Heart left ventricle (tissue), 16 donors: Measurements from ENCODE around the gene SALL3. TPM values are rescaled to one million over a fixed set of nuclear protein-coding genes. Genes with fewer than 3 reads are reported as not detected.

Experiments used
- ATAC-seq, 4 donors: fragments of 200-7000 bp; cut with Tn5 transposase; one replicate each; pipeline ENCODE4 v1.9.1; 2020 to 2022; ENCODE audit warnings: moderate library complexity in 4 of 4, mild to moderate bottlenecking in 3 of 4, moderate number of reproducible peaks in 1 of 4
- DNase-seq, 5 donors: peaks; one replicate each; pipeline ENCODE4 v3.0.0-alpha.2; 2020
- H3K27ac ChIP-seq, 12 donors: fragments of 200-600 bp; sonication (generic) in 4 of 12; one replicate each; pipeline versions ENCODE4 v1.5.0 to v1.8.0; 2016 to 2022; ENCODE audit warnings: mild to moderate bottlenecking in 2 of 12
- H3K27me3 ChIP-seq, 9 donors: fragments of 200-600 bp; sonication (generic) in 2 of 9; one replicate each; pipeline versions ENCODE4 v1.5.1 to v1.8.0; 2016 to 2022; ENCODE audit warnings: mild to moderate bottlenecking in 3 of 9
- H3K36me3 ChIP-seq, 9 donors: fragments of 200-600 bp; sonication (generic) in 2 of 9; one replicate each; pipeline versions ENCODE4 v1.5.0 to v1.8.0; 2018 to 2022; ENCODE audit warnings: mild to moderate bottlenecking in 2 of 9
- H3K4me1 ChIP-seq, 12 donors: fragments of 200-600 bp; sonication (generic) in 4 of 12; one replicate each; pipeline versions ENCODE4 v1.5.0 to v1.8.0; 2016 to 2022; ENCODE audit warnings: mild to moderate bottlenecking in 3 of 12
- H3K4me3 ChIP-seq, 12 donors: fragments of 200-600 bp; sonication (generic) in 4 of 12; one replicate each; pipeline versions ENCODE4 v1.5.0 to v1.8.0; 2017 to 2022; ENCODE audit warnings: mild to moderate bottlenecking in 9 of 12, moderate library complexity in 4 of 12
- H3K9me3 ChIP-seq, 12 donors: fragments of 200-600 bp; sonication (generic) in 4 of 12; one replicate each; pipeline versions ENCODE4 v1.5.0 to v1.8.0; 2016 to 2022; ENCODE audit warnings: mild to moderate bottlenecking in 1 of 12
- POLR2A ChIP-seq, 2 donors: fragments of 450-650 bp; IDR thresholded peaks; one replicate each; pipeline ENCODE4 v1.6.1; 2017; ENCODE audit warnings: antibody characterized with exemption in 2 of 2, mild to moderate bottlenecking in 2 of 2, moderate library complexity in 2 of 2
- WGBS, 4 donors: extraction: QIAGEN DNeasy Blood & Tissue Kit in 2 of 4; methylation state at CpG; one replicate each; pipeline versions ENCODE4 v1.1.5 to v1.1.7; 2013 to 2018; 5-methylcytosine and 5-hydroxymethylcytosine counted together
- intact Hi-C, 10 donors: fragments of 100-400 bp; cut with DNase I; formaldehyde crosslinking; loops; one replicate each; pipeline versions ENCODE4 v1.11.1 to v1.14.2; 2022
- polyA plus RNA-seq, 2 donors: library from polyadenylated mRNA; stranded (reverse); fragments of 200-250 nt; gene quantifications; one replicate each; pipeline ENCODE4 v1.2.3, GENCODE V29; 2013
- total RNA-seq, 9 donors: library from RNA; depleted of rRNA in 2 of 9; stranded (reverse); fragments of >200 nt in 2 of 9; fragmentation: NEBNext Ultra II Directional in 3 of 9; extraction: Animal tissue kit (Norgen Biotek cat#: 25700) in 3 of 9; gene quantifications; one replicate each; pipeline versions ENCODE4 v1.1.0 to v1.2.4, GENCODE V29; 2016 to 2023
- TF ChIP-seq, protein P1 (sequence below), 12 donors: fragments of 200-600 bp; sonication (generic) in 4 of 12; IDR thresholded peaks; one replicate each; pipeline versions ENCODE4 v1.5.0 to v1.8.0; 2018 to 2022; ENCODE audit warnings: antibody characterized with exemption in 12 of 12, mild to moderate bottlenecking in 5 of 12
- donor health status: ischemic (EF 13 %, LVEDD 7.1; RV severe dilation, severe dysfunction).
- donor health status: healthy with polysubstance abuse.
- donor health status: DM: no; HTN: yes; CAD: no.
- donor health status: DM: no; HTN: no; CAD: no.
- donor health status: ischemic (EF 25% LVEDD 6.9; RV normal size, moderate dysfunction).
- donor health status: ischemic (EF 25% LVEDD 5.7; RV mildly dilated, moderate dysfunction).
- donor health status: healthy.
- donor health status: DM: yes; HTN: yes; CAD: no.
- donor health status: ischemic (EF 35%, LVEDD 5.7; RV mildly dilated, moderate dysfunction).
- donor health status: nonischemic (EF 11% LVEDD 7.7; RV severe dilation, severe dysfunction).
- donor health status: DM: yes; HTN: yes; CAD: no.
- donor health status: PGD.
- donor health status: ischemic (EF 29% LVEDD 5.4; RV normal size, mild dysfunction).
- donor health status: nonischemic (EF 23%, LVEDD 6.1; RV moderate dilation, normal function).

Gene SALL3
- total and polyA plus RNA-seq, 11 donors: 0.04 to 0.17 (median 0.06) TPM; not detected in 3

DNA sequence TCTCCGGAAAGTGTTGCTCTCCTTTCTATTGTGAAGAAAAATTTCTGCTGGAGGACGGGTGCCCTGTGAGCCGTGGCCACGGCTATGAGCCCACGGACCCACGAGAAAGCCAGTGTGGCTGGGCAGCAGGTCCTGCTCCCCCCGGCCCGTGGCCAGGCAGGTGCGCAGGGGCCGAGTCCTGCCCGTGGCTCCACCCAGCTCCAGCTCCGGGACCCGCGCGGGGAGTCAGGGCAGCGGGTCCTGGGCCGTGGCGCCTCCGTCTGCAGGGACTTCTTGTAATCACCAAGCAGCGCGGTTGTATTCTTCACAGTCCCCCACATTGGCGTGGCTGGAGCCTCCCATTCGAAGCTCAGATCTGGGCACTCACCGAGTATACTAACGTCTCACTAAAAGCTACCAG lies 43.0 kb downstream of the SALL3 start:
- no peak for TF ChIP-seq POLR2A (IDR thresholded peaks at IDR 0.05)
- TF ChIP-seq, protein P1, sequence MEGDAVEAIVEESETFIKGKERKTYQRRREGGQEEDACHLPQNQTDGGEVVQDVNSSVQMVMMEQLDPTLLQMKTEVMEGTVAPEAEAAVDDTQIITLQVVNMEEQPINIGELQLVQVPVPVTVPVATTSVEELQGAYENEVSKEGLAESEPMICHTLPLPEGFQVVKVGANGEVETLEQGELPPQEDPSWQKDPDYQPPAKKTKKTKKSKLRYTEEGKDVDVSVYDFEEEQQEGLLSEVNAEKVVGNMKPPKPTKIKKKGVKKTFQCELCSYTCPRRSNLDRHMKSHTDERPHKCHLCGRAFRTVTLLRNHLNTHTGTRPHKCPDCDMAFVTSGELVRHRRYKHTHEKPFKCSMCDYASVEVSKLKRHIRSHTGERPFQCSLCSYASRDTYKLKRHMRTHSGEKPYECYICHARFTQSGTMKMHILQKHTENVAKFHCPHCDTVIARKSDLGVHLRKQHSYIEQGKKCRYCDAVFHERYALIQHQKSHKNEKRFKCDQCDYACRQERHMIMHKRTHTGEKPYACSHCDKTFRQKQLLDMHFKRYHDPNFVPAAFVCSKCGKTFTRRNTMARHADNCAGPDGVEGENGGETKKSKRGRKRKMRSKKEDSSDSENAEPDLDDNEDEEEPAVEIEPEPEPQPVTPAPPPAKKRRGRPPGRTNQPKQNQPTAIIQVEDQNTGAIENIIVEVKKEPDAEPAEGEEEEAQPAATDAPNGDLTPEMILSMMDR (IDR thresholded peaks at IDR 0.05): no peak
- Histone ChIP-seq H3K27me3 (peaks cover 0 to 17% (median 0%) of the 10 kb centered on the region in 9 donors), H3K4me1 (no peaks in the 10 kb centered on the region), H3K36me3 (no peaks in the 10 kb centered on the region), H3K9me3 (peaks cover 0 to 18% (median 0%) of the 10 kb centered on the region in 12 donors), H3K4me3 (no peak overlapping the region), H3K27ac (no peak overlapping the region)
- DNase-seq: no peak
- WGBS, 4 donors: 93% methylated on average over 25 of the region's 25 CpGs
- ATAC-seq: no peak
- intact Hi-C loops: no loop called here

DNA sequence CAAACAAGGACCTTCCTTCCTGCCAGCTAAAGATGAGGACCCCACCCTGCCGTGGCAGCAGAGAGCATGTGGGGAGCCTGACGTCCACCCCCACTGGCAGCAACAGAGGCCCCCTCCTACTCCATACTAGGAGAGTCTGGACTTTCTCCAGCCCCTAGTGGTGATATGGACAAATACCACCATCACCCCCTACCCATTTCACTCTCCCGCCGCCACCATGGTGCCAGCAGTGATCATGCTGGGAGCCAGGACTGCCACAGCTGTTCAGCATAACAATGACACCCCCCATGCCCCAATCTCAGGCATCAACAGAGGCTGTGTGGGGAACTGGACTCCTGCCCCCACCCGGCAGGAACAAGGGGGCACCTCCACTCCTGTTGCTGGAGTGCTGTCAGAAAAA lies 46.9 kb downstream of the SALL3 start:
- no peak for ATAC-seq
- Histone ChIP-seq H3K4me1 (no peaks in the 10 kb centered on the region), H3K27ac (no peak overlapping the region), H3K27me3 (no peaks in the 10 kb centered on the region), H3K36me3 (no peaks in the 10 kb centered on the region), H3K9me3 (peaks cover 0 to 30% (median 0%) of the 10 kb centered on the region in 12 donors), H3K4me3 (no peak overlapping the region)
- intact Hi-C loops: no loop called here
- WGBS, 4 donors: 16 to 30% (median 24%) methylated on average over 5 of the region's 5 CpGs
- no peak for TF ChIP-seq POLR2A (IDR thresholded peaks at IDR 0.05)
- TF ChIP-seq, protein P1 (IDR thresholded peaks at IDR 0.05): no peak
- DNase-seq: no peak

DNA sequence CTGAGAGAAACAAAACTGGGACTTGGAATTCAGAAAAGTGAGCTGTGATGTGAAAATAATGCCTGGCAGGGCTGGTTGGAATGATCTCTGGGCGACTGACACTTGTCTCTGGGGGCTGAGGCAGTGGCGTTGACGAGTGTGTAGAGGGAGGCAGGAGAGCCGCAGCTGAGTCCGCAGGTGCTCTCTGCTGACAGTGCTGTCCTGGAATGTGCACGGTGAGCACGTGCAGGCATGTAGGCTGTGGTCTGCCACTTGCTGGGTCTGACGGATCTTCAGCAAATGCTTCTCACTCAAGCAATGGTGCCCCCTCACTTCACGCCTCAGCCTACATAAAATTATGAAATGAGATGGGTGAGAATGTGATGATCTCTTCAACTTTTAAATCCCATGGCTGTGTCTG lies 51.1 kb downstream of the SALL3 start:
- H3K36me3 ChIP-seq: no peaks in the 10 kb centered on the region
- DNase-seq: no peak
- no peak for TF ChIP-seq POLR2A (IDR thresholded peaks at IDR 0.05)
- TF ChIP-seq, protein P1 (IDR thresholded peaks at IDR 0.05): no peak
- WGBS, 4 donors: 61 to 72% (median 64%) methylated on average over 9 of the region's 9 CpGs
- no peak overlapping the region for H3K4me3 ChIP-seq
- ATAC-seq: no peak
- no peaks in the 10 kb centered on the region for H3K4me1 ChIP-seq
- H3K27ac ChIP-seq: no peak overlapping the region
- H3K27me3 ChIP-seq: no peaks in the 10 kb centered on the region
- intact Hi-C loops: no loop called here
- peaks cover 0 to 27% (median 0%) of the 10 kb centered on the region in 12 donors for H3K9me3 ChIP-seq

DNA sequence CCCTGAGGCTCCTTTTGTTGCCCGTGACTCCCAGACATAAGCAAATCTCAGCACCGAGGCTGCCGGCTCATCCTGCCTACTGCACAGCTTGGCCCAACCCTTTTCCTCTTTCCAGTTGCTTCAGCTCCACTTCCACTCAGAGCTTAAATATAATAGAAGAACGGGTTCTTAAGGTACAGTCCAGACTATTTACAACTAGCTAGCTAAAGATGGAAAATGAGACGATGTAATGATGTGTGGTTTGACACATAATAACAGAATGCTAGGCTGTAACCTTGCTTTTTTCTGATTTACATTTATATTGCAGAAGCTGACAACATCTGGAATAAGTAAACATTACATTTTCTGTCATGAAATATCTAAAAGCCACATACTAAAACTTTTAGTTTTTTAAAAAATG lies 62.7 kb downstream of the SALL3 start:
- H3K36me3 ChIP-seq: no peaks in the 10 kb centered on the region
- intact Hi-C loops: no loop called here
- H3K27ac ChIP-seq: no peak overlapping the region
- TF ChIP-seq POLR2A (IDR thresholded peaks at IDR 0.05): no peak
- TF ChIP-seq, protein P1 (IDR thresholded peaks at IDR 0.05): no peak
- 66 to 79% (median 71%) methylated on average over 5 of the region's 5 CpGs for WGBS, 4 donors
- DNase-seq (no peak), ATAC-seq (no peak)
- no peak overlapping the region for H3K4me3 ChIP-seq
- peaks cover 0 to 7% (median 0%) of the 10 kb centered on the region in 9 donors for H3K27me3 ChIP-seq
- no peaks in the 10 kb centered on the region for H3K9me3 ChIP-seq
- H3K4me1 ChIP-seq: no peaks in the 10 kb centered on the region
